Activated CD8-positive, alpha-beta T cell treated with anti-CD3 and anti-CD28 coated beads for 36 hours (primary cell): Measurements from ENCODE around the gene MAP3K5. TPM values are rescaled to one million over a fixed set of nuclear protein-coding genes. Genes with fewer than 3 reads are reported as not detected.

ENCODE experiments used
- ATAC-seq: fragments of 200-7000 bp; cut with Tn5 transposase; one replicate; pipeline ENCODE4 v1.10.0; 2021; ENCODE audit warnings: mild to moderate bottlenecking, moderate library complexity
- CTCF ChIA-PET: fragments of 350-600 bp; sonication (Branson Sonifier 250); formaldehyde crosslinking; loops from one replicate; lab custom pipeline; 2021; ENCODE audit warnings: antibody characterized with exemption; lab: Charles Lee
- POLR2A ChIA-PET: fragments of 350-600 bp; sonication (Branson Sonifier 250); formaldehyde crosslinking; loops from one replicate; lab custom pipeline; 2021; ENCODE audit warnings: antibody characterized with exemption; lab: Charles Lee
- DNase-seq: peaks from one replicate; pipeline ENCODE4 v3.0.0-alpha.2; 2020
- H3K27ac Mint-ChIP-seq: one replicate; pipeline ENCODE4 v1.8.0; 2021; ENCODE audit warnings: mild to moderate bottlenecking, mixed read lengths
- H3K27me3 Mint-ChIP-seq: one replicate; pipeline ENCODE4 v1.8.0; 2021; ENCODE audit warnings: mixed read lengths
- H3K36me3 Mint-ChIP-seq: one replicate; pipeline ENCODE4 v1.8.0; 2021; ENCODE audit warnings: low read depth, mixed read lengths
- H3K4me1 Mint-ChIP-seq: one replicate; pipeline ENCODE4 v1.8.0; 2021; ENCODE audit warnings: low read depth, mixed read lengths
- H3K4me3 Mint-ChIP-seq: one replicate; pipeline ENCODE4 v1.8.0; 2021; ENCODE audit warnings: mild to moderate bottlenecking, moderate library complexity, mixed read lengths
- H3K9me3 Mint-ChIP-seq: one replicate; pipeline ENCODE4 v1.8.0; 2021; ENCODE audit warnings: mixed read lengths
- intact Hi-C: fragments of 100-400 bp; cut with micrococcal nuclease; formaldehyde crosslinking; loops from one replicate; pipeline ENCODE4 v1.10.0; 2022
- total RNA-seq, 2 experiments: library from RNA; stranded (reverse); gene quantifications; one replicate each; pipeline ENCODE4 v1.2.3, GENCODE V29; 2021
- TF ChIP-seq, protein P1 (sequence below): fragments of 200-600 bp; IDR thresholded peaks from one replicate; pipeline ENCODE4 v1.8.0; 2022; ENCODE audit warnings: antibody characterized with exemption, mild to moderate bottlenecking

The MAP3K5 gene
- total RNA-seq, 2 experiments from 2014 or later: 4.4 to 4.6 TPM

DNA sequence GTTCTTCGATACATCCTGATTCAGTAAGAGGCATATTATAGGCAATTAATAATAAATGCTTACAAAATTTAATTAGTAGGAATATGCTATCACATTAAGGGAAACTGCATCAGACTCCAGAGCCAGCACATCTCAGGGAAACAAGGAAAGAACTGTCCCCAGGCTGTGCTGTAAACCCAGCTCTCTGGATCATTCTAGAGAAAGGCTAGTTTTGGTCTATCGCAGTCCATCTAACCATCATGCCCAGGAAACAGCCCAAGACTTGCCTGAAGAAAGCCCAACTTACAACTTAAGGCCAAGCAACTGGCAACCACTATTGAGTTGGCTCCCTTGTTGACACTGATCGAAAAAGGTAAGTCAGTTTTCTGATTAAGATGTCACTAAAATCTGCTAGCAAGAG is 11.3 kb downstream of the MAP3K5 start:
- DNase-seq: no peak
- CTCF ChIA-PET: interaction anchor here (0.9 to 3.2 kb wide), 4 partner anchors 10 to 137 kb away, joined by 3 to 13 read pairs (median 4); partner anchors contain the start of gene MAP3K5
- H3K4me3 Mint-ChIP-seq: no peak overlapping the region
- H3K36me3 Mint-ChIP-seq: peaks cover 13% of the 10 kb centered on the region
- POLR2A ChIA-PET: interaction anchor here (0.6 to 0.8 kb wide), 2 partner anchors 25 to 77 kb away, joined by 3 read pairs; no protein-coding TSS in a partner anchor
- no peaks in the 10 kb centered on the region for H3K9me3 Mint-ChIP-seq
- H3K4me1 Mint-ChIP-seq: peaks cover 53% of the 10 kb centered on the region
- intact Hi-C loops: loop anchor here (10.0 kb wide), 1 partner anchor 56 kb away; no protein-coding TSS in a partner anchor
- H3K27ac Mint-ChIP-seq: no peak overlapping the region
- H3K27me3 Mint-ChIP-seq: no peaks in the 10 kb centered on the region
- ATAC-seq: no peak
- TF ChIP-seq, protein P1, sequence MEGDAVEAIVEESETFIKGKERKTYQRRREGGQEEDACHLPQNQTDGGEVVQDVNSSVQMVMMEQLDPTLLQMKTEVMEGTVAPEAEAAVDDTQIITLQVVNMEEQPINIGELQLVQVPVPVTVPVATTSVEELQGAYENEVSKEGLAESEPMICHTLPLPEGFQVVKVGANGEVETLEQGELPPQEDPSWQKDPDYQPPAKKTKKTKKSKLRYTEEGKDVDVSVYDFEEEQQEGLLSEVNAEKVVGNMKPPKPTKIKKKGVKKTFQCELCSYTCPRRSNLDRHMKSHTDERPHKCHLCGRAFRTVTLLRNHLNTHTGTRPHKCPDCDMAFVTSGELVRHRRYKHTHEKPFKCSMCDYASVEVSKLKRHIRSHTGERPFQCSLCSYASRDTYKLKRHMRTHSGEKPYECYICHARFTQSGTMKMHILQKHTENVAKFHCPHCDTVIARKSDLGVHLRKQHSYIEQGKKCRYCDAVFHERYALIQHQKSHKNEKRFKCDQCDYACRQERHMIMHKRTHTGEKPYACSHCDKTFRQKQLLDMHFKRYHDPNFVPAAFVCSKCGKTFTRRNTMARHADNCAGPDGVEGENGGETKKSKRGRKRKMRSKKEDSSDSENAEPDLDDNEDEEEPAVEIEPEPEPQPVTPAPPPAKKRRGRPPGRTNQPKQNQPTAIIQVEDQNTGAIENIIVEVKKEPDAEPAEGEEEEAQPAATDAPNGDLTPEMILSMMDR: no peak

DNA sequence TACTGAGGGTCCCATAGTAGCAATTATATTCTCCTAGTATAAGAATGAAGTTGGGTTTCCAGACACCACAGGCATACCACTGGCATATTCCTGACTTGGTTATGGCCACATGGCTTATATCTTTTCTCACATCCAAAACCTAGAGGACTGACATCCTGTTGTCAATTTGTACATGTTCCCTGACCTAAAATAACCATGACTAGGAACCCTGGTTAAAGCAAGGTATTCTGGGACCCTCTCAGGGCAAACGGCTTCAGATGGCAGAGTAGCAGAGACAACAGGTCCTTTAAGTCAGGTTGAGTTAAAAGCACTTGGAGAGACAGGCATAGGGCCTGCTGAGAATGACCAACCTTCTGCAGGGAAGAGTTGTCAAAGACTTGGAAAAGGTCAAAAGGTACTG is 12.6 kb downstream of the MAP3K5 start:
- no peaks in the 10 kb centered on the region for H3K9me3 Mint-ChIP-seq
- ATAC-seq (no peak), DNase-seq (no peak)
- H3K4me3 Mint-ChIP-seq: no peak overlapping the region
- ChIA-PET CTCF (no interaction called here), POLR2A (no interaction called here)
- intact Hi-C loops: loop anchor here (10.0 kb wide), 1 partner anchor 55 kb away; no protein-coding TSS in a partner anchor
- H3K27me3 Mint-ChIP-seq: no peaks in the 10 kb centered on the region
- peaks cover 12% of the 10 kb centered on the region for H3K36me3 Mint-ChIP-seq
- TF ChIP-seq, protein P1: no peak
- peaks cover 42% of the 10 kb centered on the region for H3K4me1 Mint-ChIP-seq
- H3K27ac Mint-ChIP-seq: no peak overlapping the region

DNA sequence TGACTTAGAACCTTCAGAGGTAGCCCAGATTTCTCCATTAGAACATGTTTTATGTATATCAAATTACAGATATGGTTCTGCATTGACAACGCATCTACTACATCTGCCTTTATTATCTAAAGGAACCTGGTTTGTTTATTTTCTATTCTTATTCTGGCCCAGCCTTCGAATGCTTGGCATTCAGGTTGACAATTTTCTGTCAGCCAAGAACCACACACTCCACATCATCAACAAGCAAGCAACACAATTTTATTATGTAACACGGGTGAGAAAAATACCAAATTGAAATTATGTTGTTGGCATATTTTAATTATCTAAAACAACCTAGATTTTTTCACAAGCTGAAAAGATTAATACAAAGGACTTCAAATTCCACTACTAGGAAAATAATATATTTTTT is 14.6 kb downstream of the MAP3K5 start:
- H3K27me3 Mint-ChIP-seq: no peaks in the 10 kb centered on the region
- H3K9me3 Mint-ChIP-seq: peaks cover 3% of the 10 kb centered on the region
- ATAC-seq (no peak), DNase-seq (no peak)
- ChIA-PET POLR2A (no interaction called here), CTCF (interaction anchor here (2.3 kb wide), 1 partner anchor 15 kb away, joined by 10 read pairs; the partner anchor contains the start of gene MAP3K5)
- peaks cover 36% of the 10 kb centered on the region for H3K4me1 Mint-ChIP-seq
- intact Hi-C loops: no loop called here
- H3K27ac Mint-ChIP-seq: no peak overlapping the region
- peaks cover 2% of the 10 kb centered on the region for H3K36me3 Mint-ChIP-seq
- no peak overlapping the region for H3K4me3 Mint-ChIP-seq
- TF ChIP-seq, protein P1: no peak

DNA sequence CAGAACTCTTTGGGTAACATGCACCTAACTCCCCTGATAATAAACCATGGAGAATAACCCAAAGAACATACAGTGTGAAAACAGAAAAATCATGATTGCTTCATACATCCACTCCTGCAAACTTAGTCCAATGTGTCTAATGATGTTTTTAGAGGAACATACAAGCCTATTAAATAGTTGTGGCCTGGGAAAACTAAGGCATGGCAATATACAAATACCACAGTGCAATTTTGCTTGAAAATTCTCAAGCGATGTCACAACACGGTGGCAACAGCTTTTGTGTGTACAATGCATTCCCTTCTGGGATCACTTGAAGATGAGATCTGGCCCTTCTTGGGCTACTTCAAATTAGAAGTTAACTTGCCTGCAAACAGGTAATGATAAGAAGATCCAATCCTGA is 16.7 kb downstream of the MAP3K5 start:
- peaks cover 32% of the 10 kb centered on the region for H3K4me1 Mint-ChIP-seq
- H3K27me3 Mint-ChIP-seq: no peaks in the 10 kb centered on the region
- no peak overlapping the region for H3K27ac Mint-ChIP-seq
- peaks cover 3% of the 10 kb centered on the region for H3K9me3 Mint-ChIP-seq
- DNase-seq: no peak
- ChIA-PET POLR2A (interaction anchor here (0.8 kb wide), 1 partner anchor 17 kb away, joined by 3 read pairs; the partner anchor contains the start of gene MAP3K5), CTCF (interaction anchor here (1.0 to 1.2 kb wide), 2 partner anchors 13 to 36 kb away, joined by 3 to 4 read pairs; no protein-coding TSS in a partner anchor)
- intact Hi-C loops: no loop called here
- H3K4me3 Mint-ChIP-seq: no peak overlapping the region
- peaks cover 2% of the 10 kb centered on the region for H3K36me3 Mint-ChIP-seq
- ATAC-seq: no peak
- TF ChIP-seq, protein P1: no peak

DNA sequence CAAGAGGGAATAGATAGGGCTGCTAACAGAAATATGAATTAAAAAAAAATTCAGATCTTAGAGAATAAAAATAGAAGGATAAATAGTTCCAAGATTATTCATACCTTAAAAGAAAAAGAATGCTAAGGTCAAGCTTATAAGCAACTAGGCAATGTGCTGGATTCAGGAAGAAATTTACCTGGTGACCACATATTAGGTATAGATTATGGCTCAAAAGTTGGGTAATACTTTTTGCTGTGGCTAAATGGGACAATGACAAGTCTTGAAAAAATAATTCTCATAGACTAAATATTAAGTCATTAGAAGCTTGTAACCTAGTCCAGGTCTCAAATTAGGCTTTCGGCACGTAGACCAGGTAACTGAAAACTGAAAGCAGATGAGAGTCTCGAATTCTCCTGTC is 17.2 kb downstream of the MAP3K5 start:
- Mint-ChIP-seq H3K4me3 (no peak overlapping the region), H3K27ac (no peak overlapping the region), H3K4me1 (peaks cover 32% of the 10 kb centered on the region), H3K27me3 (no peaks in the 10 kb centered on the region), H3K36me3 (peaks cover 2% of the 10 kb centered on the region), H3K9me3 (peaks cover 3% of the 10 kb centered on the region)
- DNase-seq (no peak), ATAC-seq (no peak)
- TF ChIP-seq, protein P1: no peak
- intact Hi-C loops: no loop called here
- ChIA-PET CTCF (interaction anchor here (1.0 to 5.3 kb wide), 3 partner anchors 12 to 37 kb away, joined by 3 to 22 read pairs (median 4); partner anchors contain the start of gene MAP3K5), POLR2A (interaction anchor here (0.8 kb wide), 1 partner anchor 18 kb away, joined by 3 read pairs; the partner anchor contains the start of gene MAP3K5)
